Tongue (tissue), 2 donors: ENCODE data around the gene TRAF3. TPM values are rescaled to one million over a fixed set of nuclear protein-coding genes. Genes with fewer than 3 reads are reported as not detected.
A peak's percentile ranks its signal among the peaks of the same experiment; 100 is the strongest.

Source experiments
- DNase-seq: peaks from one replicate; pipeline ENCODE4 v3.0.0-alpha.2; 2015
- total RNA-seq: library from RNA; depleted of rRNA; stranded (reverse); fragments of >200 nt; gene quantifications from one replicate; pipeline ENCODE4 v1.2.3, GENCODE V29; 2014

The TRAF3 gene
- total RNA-seq, 1 donor from 2014 or later, result 27.5 TPM

DNA sequence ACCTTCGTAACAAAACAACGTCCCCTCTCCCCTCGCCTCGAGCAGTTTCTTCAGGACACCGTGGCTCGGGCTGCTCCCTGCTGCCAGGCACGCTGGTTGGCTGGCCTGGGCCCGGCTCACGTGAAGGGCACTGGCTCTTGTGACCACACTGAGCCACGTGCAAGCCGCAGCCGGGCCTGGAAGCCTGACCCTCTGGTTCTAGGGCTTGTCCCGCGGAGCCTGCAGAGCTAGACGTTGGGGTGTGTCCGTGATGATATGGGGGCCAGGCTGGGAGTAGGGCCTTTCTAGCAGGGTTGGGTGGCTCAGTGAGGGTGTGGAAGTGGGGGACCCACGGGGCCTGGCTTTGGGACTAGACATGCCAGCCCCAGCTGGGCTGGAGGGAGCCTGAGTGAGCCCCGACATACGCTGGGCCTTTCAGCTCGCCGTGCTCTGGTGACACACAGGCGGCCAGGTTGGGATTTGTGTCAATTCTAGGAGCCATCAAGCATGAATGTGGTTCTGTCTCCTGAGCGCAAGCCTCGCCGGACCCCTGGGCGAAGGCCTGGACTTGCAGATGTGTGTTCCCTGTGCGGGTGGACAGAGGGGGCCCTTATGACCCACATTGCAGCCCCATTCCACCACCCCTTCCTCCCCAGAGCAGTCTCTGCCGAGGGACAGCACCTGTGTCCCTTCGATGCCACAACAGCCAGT lies 131.7 kb downstream of the TRAF3 start:
- no peak for DNase-seq

DNA sequence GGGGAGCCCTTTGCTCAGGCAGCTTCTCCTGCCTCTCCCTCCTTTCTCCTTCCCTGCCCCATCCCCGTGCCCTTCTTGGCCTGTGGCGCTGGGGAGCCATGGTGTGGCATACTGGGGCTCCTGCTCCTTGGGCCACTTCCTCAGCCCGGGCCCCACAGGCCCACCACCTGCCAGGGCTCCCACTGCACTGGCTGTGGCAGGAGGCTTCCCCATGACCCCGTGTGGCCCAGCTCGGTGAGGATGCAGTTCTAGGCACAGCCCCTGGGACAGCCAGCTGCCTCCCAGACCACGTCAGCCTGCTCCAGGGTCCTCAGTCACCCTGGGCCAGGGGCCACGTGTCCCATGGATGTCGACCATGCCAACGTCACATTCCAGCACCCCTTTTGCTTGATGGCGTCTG lies 132.2 kb downstream of the TRAF3 start:
- no peak for DNase-seq

DNA sequence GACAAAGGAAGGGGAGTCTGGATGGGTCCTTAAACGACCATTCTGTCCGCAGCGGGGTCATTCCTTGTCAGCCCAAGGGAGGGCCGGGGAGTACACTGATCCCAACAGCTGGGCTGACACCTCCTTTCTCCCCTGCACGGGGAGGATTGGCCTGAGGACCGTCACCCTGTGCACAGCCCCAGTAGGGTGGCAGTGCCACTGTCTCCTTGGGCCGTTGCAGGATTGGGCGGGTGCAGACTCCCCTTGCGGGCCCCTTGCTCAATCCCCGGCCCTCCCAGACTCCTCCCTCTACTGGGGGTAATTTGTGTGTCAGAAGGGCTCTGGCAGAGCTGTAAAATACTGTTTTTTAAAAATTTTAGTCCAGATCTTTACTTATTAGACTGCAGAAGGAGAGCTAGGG lies 132.7 kb downstream of the TRAF3 start:
- DNase-seq, result no peak

DNA sequence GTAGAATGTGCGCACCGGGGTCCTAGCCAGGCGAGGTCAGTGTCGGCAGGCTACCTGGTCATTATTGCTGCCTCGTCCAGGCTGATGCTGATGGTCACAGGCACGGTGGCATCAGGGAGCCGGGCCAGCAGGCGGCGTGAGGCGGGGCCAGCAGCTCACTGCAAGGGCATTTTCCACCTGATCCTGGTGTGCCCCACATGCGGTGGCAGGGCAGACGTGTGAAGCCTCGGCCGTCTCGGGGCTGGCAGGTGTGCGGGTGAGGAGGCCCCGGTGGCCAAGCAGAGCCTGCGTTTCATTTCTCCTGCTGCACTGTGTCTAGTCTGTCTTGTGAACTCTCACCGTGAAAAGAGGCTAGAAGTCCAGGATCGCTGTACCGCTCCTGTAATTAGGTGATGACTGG lies 133.2 kb downstream of the TRAF3 start:
- no peak for DNase-seq

DNA sequence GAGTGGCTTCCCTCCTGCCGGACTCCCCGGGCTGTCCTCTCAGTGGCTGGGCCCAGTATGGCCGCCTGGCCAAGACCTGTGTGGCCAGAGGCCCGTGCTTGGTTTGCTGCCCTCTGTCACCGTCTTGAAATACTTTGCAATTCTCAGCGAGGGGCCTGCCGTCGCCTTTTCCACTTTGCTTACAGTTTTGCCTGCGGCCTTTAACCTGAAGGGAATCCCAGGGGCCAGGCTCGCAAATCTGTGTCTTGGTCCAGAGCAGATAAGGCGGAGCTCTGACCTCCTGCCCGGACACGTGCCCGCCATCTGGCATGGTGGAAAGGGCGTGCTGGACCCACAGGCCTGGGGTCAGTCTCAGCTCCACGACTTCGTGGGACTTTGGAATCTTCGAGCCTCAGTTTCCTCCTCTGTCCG lies 134.3 kb downstream of the TRAF3 start:
- no peak for DNase-seq

DNA sequence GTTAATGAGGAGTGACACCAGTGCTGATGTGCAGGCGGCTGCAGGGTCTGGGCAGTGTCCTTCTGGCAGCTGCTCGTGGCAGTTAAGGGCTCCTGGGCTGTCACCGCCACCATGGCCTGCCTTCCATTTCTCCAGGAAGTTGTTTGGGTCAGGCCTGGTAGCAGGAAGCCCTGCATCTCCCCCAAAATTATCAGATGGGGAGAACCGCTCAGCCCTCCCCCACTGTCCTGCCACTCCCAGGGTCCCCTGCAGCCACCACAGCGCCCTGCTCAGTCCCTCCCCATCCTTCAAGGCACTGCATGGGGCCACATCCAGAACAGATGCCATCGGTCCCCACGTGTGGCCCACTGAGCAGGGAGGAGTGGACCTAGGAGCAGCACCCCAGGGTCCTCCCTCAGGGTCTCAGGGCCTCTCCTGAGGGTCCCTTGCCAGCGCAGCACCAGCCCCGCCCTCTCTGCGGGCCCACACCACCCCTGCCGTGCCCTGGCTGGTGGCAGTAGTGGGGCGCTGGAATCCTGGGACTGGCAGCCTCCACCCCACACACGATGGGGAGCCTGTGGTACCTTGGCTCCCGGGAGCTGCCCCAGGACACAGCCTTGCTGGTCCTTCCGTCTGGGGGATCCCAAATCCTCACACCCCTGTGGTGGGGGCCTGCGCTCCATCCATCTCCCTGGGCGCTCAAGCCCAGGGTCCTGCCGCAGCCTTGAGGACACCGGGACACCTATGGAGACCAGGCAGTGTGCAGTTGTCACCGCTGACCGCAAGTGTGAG lies 134.9 kb downstream of the TRAF3 start:
- no peak for DNase-seq

DNA sequence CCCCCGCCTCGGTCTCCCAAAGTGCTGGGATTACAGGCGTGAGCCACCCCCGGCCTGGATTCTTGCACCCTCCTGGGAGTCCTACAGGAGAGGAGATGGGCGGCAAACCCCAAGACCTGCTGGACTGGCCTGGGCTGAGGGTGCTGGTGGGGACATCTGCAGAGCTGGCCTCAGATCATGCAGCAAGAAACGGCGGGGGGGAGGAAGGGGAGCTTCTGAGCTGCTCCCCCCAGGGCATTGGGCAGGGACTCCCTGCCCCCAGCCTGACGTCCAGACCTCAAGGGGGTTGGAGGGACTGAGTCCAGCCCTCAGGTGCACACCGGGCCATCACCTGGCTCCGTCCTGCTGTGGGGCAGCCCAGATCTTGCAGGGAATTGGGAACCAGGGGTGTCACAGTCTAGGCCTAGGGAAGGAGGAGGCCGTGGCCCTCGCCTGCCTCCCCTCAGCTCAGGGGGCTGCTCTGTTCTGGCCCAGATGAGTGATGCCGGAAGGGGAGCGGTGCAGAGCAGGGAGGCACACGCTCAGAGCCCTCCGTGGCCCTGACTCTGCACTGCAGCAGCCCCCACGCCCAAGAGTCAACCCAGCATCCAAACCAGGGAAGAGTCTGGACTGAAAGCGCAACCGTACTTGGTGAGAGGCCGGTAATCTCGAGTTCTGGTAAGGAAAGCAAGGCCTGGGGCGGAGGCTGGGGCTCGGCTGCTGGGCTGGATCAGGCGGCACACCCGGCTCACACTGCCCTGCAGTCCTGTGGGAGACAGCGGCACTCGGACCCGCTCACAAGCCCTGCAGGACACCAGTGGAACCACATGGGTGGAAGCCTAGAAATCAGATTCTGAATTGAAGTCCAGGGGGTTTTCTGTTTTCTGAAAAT lies 136.3 kb downstream of the TRAF3 start:
- DNase-seq, result no peak

DNA sequence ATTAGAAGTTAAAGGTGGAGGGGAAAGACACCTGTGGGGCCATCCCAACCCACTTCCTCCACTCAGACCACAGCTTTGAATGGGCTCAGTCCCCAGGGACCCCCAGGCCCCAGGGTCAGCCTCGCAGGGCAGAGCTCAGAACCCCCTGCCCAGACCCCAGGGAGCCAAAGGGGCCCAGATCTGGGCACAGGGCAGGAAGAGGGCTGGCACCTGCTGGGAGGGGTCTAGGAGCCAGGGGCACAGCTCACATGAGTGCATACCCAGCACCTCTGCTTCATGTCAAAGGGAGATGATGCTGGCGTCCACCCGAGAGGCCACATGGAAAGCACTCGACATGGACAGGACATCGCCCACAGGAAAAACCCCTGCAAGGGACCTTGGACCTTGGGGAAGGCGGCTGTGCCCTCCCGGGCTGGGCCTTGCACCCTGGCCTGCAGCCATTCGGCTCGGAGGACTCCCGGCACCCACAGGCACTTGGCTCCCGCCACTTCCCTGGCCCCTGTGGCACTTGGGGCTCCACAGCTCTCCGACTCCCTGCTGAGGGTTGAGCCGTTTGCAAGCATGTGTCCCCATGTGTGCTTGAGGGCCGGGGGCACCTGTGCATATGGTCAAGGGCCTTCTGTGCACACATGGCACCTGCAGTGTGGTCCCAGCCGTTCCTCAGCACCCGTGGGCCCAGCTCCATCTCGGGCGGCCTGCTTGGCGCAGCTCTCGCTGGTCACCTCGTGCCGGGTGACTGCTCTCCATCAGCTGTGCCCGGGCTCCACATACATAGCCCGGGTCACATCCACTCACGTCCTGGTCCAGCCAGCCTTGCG lies 137.4 kb downstream of the TRAF3 start:
- no peak for DNase-seq

DNA sequence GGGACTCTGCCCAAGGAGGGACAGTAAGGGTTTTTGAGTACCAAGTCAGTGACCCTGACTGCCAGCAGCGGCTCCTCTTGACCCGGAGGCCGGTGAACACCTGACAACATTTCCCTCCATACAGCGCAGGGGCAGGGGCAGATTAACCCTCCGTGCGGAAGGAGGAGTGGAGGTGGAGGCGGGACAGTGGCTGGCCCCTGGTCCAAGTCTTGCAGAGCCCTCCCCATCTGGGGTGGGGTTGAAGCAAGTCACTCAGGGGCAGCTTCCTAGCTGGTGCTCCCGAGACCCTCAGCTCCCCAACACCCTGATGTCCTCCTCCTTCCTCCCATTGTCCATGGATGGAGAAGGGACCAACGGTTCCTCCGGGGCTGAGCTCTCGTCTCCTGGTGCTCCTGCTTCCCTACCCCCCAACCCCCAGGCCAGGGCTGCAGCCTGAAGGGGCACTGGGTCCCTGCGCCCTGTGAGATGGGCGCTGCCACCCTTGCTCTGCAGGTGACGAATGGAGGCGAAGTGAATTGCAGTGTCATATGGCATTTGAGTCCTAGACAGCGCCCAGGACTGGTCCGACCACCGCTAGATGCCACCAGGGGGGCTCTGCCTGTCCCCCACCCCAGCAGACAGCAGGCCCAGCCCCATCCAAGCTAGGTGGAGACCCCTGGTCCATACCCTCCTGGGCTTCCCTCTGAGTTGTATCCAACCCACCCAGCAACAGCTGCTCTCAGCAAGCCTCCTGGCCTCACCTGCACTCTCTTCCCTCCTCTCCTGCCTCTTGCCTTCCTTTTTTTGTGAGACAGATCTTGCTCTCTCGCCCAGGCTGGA lies 138.3 kb downstream of the TRAF3 start:
- DNase-seq, result no peak

DNA sequence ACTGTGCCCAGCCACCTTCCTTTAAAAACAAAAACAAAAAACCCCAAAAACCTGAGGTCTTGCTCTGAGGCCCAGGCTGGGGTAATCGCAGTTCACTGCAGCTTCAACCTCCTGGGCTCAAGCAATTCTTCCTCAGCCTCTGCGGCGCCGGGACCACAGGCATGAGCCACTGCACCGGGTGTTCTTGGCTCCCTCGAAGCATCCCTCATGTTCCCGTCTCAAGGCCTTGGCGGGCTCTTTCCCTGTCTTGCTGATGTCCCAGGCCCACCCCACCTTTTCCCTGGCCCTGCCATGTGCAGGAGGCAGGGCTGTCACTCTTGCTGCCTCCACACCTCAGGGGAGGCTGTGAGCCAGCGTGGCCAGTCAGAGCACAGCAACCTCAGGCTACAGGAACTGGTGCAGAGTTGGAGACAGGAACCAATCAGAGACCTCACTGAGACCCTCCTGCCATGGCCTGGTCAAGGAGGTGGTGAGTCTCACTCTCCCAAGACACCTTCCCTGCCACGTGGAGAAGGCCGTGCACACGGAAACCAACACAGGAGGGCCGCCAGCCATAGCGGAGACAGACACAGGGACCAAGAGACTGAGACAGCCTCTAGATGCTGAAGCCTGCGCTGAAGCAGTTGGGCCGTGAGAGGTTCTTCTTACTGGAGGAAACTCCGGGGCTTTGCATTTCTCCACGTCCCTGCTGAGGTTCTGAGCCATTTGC lies 139.3 kb downstream of the TRAF3 start:
- DNase-seq, result no peak

DNA sequence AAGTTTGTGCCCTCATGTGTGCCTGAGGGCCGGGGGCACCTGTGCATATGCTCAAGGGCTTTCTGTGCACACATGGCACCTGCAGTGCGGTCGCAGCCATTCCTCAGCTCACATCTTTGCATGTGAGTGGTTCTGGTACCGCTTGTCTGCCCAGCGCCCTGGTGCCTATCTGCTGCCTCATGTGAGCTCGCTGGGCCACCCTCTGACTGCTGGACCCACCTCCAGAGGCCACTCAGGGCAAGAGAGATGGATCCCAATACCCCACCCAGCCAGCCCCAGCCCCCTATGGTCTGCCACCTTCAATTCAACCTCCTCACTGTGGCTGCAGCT lies 139.8 kb downstream of the TRAF3 start:
- DNase-seq, result no peak

DNA sequence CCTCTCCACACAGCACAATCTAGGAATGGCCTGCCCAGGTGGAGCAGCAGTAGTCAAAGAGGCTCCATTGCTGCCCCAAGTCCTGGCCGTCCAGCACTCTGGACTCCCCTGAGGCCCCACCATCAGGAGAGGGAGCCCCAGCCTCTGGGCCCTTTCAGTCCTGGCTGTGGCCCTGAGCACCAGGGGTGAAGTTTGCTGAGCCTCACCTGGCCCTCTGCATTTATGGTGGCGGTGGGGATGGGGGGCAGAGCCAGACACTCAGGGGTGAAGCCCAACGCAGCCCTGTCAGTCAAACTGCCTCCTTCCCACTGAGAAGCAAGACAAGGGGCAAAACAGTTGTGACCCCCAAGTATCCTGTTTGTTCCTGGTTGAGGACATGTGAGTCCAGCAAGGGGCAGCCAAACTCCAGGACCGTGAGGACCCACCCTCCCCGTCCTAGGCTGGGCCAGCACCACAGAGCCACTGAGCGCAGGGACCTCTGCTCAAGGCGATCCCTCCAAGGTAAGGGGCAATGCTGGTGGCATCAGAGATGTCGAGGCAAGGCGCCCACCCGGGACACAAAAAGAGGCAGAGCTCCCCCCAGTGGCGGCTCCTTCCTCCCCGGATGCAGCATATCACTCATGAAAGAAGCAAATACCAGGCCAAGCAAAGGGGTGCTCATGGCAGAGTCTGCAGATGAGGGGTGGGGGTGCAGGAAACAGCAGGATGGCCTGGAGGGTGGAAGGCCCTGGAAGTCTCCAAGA lies 140.4 kb downstream of the TRAF3 start:
- peak; percentile 54 for DNase-seq

DNA sequence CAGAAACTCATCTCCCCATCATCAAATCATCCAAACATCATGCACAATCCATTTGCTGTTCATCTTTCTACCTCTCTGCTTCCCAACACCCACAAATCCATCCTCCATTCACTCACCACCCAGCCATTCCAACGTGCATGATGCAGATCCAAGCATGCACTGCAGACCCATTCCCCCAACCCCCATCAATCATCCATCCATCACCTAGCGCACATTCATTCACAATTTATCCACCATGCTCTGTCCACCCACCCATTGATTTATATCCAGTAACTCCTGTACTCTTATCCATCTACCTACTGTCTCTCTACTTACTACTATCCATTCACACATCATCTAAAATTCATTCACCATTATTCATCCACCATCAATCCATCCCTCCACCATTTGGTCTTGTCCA lies 141.2 kb downstream of the TRAF3 start:
- DNase-seq, result no peak

DNA sequence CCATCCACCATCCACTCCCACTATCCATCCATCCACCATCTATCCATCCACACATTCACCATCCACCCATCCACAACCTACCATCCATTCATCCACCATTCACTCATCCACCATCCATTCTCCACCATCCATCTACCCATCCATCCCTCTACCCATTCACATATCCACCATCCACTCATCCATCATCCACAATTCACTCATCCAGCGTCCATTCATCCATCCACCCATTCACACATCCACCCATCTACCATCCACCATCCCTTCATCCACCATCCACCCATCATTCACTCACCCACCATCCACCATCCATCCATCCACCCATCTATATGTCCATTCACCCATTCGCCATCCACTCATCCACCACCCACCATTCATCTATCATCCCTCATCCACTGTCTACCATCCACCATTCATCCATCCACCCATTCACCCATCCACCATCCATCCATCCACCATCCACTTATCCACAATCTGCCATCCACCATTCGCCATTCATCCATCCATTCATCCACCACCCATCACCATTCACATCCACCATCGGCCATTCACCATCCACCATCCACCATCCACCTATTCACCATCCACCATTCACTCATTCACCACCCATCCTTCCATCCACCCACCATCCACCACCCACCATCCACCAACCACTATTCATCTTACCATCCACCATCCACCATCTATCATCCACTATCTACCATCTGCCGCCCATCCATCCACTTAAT lies 143.2 kb downstream of the TRAF3 start:
- DNase-seq, result no peak

DNA sequence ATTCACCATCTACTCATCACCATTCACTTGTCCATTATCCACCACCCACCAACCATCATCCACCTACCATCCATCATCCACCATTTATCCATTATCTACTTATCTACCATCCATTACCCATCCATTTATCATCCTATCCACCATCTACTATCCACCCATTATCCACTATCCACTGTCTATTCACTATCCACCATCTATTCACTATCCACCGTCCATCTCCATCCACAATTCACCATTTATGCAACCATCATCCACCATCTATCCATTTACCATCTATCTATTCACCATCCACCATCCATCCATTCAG lies 143.7 kb downstream of the TRAF3 start:
- no peak for DNase-seq

DNA sequence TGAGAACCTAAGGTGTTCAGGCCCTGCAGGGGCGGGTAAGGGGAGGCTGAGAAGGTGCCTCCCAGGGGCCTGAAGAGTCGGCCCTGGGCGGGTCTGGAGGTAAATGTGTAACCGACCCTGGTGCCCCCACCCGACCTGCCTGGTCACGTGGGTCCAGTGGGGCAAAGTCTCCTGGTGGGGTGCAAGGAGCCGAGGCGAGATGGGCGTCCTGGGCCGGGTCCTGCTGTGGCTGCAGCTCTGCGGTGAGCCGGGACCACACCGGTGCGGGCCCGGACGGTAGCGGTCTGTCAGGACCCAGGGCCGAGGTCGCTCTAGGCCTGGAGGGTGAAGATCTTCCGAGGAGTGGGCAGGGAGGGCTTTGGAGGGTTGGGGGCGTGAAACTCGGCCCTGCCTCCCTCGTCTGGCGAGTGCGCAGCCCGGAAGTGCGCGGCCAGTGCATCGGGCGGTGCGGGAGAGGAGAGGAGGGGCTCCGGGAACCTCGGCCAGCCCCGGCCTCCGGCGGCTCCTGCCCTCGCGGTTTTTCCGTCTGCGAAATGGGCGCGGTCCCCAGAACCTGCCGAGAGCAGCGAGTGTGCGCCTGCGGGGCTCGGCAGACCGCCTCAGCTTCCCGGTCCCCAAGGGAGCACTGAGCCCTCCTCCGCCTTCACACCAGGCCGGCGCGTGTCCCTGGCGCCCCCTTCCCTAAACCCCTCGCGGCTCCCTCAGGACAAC lies 145.4 kb downstream of the TRAF3 start, which contains the start of gene AMN:
AMN (plus strand) TSS at position 174 of the 711 bp plus-strand sequence; CDS start at position 200, 26 bp downstream.
- no peak for DNase-seq

DNA sequence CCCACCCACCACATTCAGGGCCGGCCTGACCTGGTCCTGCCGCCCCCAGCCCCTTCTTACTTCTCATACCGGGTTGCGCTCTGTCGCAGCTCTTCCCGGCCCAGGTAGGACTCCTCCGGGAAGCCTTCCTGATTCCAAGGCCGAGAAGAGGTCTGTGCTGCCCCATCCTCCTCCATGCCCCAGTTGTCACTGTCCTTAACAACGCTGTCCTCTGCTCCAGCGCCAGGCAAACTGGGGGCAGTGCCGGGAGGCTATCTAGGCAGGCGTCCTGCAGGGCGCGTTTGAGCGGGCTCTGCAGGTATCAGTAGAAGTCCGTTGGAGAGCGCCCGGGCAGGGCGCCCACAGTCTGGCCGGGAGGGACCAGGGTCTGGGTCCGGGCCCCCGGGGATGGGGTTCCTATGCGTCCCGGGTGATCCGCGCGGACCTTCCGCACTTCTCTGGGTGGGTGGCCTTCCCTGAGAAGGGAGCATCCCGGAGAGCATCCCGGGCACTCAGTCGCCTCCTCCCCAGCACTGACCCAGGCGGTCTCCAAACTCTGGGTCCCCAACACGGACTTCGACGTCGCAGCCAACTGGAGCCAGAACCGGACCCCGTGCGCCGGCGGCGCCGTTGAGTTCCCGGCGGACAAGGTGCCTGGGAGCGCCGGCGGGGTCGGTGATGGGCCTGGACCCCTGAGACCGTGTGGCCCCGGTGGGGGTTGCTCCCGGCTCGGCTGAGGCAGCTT lies 146.1 kb downstream of the TRAF3 start:
- no peak for DNase-seq

DNA sequence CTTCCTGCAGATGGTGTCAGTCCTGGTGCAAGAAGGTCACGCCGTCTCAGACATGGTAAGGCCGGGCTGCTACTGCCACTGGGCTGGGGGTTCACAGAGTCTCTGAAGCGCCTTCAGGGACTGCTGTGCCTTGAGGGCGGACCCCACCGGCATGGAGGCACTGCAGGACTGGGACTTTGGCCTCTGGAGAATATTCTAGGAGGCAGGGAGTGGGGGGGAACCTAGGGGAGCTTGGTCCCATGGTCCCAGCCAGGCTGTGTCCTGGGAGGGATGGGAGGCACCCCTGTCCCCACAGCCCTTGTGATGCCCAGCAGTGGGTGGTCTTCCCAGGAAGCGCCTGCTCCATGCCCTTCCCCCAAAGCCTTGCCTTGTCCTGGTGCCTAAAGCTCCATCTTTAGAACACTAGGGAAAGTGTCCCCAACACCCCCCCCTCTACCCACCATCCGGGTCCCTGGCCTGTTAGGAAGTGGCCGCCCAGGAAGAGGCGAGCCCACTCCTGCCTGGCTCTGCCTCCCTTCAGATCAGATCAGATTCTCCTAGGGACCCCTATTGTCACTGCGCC lies 146.8 kb downstream of the TRAF3 start:
- no peak for DNase-seq
